ENCODE data around the gene RPTOR.

RPTOR gene

DNA sequence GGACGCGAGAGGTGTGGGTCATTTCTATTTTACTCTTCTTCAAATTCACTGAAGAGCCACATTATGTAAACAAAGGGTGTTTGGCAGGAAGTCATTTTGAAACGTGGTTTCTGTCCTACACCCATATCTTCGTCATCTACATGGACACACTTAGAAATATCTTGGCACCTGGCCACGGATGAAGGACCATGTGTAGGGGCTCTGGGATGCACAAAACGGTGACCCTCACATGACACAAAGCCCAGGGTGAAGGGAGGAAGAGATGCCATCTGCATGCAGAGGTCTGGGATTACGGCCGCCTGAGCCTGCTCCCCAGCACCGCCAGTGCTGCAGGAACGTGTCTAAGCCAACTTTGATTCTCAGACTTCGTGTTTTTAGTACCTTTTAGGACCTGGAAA is 316.8 kb downstream of the RPTOR start:
- TF ChIP-seq, protein P1, sequence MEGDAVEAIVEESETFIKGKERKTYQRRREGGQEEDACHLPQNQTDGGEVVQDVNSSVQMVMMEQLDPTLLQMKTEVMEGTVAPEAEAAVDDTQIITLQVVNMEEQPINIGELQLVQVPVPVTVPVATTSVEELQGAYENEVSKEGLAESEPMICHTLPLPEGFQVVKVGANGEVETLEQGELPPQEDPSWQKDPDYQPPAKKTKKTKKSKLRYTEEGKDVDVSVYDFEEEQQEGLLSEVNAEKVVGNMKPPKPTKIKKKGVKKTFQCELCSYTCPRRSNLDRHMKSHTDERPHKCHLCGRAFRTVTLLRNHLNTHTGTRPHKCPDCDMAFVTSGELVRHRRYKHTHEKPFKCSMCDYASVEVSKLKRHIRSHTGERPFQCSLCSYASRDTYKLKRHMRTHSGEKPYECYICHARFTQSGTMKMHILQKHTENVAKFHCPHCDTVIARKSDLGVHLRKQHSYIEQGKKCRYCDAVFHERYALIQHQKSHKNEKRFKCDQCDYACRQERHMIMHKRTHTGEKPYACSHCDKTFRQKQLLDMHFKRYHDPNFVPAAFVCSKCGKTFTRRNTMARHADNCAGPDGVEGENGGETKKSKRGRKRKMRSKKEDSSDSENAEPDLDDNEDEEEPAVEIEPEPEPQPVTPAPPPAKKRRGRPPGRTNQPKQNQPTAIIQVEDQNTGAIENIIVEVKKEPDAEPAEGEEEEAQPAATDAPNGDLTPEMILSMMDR (IDR thresholded peaks at IDR 0.05; ENCODE audit: extremely low read depth, missing control alignments) = no peak
- no peak for DNase-seq (ENCODE audit: low spot score)

DNA sequence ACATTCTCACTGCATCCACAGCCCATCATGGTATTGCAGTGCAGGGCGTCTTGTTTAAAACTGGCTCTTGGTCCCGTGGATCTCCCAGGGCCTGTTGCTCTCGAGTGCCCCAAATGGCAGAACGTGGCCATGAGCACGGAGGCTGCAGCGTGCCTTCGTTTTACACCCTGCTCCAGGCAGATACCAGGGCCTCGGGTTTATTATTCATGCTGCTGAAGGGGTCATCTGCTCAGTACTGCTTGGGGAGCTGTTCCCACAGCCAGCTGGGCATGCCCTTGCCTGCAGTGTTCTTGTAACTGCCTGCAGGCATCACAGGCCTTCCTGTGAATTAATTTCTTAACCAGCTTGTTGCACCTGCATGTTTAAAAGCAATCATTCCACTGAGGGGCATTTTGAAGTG is 317.3 kb downstream of the RPTOR start:
- TF ChIP-seq, protein P1 (IDR thresholded peaks at IDR 0.05; ENCODE audit: extremely low read depth, missing control alignments) = no peak
- DNase-seq (ENCODE audit: low spot score) = no peak

DNA sequence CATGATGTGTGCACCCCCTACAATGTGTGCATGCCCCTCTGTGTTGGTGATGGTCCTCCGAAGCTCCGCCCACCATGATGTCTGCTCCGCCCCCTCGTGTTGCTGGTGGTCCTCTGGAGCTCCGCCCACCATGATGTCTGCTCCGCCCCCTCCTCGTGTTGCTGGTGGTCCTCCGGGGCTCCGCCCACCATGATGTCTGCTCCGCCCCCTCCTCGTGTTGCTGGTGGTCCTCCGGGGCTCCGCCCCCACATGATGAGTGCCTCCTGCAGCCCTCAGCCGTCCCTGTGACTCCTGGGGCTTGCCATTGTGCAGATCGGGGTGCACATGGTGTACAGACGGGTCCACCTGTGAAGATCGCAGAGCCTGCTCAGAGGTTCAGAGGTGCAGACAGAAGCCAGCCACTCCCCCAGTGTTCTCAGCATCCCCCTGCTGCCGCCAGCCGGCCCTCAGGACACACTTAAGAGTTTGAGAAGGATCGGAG is 317.9 kb downstream of the RPTOR start:
- TF ChIP-seq, protein P1 (IDR thresholded peaks at IDR 0.05; ENCODE audit: extremely low read depth, missing control alignments) = no peak

DNA sequence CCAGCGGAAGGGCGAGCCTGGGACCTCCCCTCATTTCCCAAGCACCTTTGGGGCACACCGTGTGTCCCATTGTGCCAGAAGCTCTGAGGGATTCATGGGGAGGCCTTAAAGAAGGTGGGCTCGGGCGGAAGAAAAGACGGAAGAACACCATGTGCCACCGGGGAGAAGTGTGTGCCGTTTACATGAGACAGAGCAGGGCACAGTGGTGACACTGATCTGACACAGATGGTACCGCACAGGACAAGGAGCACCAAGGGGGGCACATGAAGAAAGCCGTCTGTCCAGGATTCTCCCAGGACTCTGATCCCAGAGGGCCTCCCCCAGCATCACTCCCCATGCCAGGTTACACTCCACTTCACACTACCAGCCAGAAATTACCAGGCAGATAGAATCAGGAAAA is 318.3 kb downstream of the RPTOR start:
- TF ChIP-seq, protein P1 (IDR thresholded peaks at IDR 0.05; ENCODE audit: extremely low read depth, missing control alignments) = no peak
- no peak for DNase-seq (ENCODE audit: low spot score)

More for the DNA sequence above, 317.9 kb downstream of the RPTOR start:
- DNase-seq (ENCODE audit: low spot score) = no peak

DNA sequence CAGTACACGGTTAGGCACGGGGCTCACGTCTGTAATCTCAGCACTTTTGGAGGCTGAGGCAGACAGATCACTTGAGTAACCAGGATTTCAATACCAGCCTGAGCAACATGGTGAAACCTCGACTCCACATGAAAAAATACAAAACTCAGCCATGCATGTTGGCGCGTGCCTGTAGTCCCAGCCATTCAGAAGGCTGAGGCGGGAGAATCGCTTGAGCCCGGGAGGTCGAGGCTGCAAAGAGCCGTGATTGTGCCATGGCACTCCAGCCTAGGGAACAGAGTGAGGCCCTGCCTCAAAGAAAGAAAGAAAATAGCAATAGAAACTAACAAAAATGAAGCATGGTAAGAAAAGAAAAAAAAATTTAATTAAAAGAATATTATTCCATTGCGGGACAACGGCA is 319.0 kb downstream of the RPTOR start:
- TF ChIP-seq, protein P1 (IDR thresholded peaks at IDR 0.05; ENCODE audit: extremely low read depth, missing control alignments) = no peak
- DNase-seq (ENCODE audit: low spot score) = no peak

DNA sequence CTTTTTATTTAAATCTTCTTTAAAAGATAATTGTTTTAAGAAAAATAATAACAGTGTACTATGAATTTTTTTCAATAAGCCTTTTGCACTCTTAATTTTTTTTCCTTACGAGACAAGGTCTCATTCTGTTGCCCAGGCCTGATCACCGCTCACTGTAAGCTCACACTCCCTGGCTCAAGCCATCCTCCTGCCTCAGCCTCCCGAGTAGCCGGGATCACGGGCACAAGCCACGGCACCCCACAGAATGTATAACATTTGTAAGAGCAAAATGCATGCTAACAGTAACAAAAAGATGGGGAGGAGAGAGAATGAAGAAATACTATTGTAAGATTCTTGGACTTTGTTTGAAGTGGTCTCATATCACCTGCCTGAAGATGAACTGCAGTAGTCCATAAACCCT is 320.1 kb downstream of the RPTOR start:
- TF ChIP-seq, protein P1 (IDR thresholded peaks at IDR 0.05; ENCODE audit: extremely low read depth, missing control alignments) = no peak
- no peak for DNase-seq (ENCODE audit: low spot score)

DNA sequence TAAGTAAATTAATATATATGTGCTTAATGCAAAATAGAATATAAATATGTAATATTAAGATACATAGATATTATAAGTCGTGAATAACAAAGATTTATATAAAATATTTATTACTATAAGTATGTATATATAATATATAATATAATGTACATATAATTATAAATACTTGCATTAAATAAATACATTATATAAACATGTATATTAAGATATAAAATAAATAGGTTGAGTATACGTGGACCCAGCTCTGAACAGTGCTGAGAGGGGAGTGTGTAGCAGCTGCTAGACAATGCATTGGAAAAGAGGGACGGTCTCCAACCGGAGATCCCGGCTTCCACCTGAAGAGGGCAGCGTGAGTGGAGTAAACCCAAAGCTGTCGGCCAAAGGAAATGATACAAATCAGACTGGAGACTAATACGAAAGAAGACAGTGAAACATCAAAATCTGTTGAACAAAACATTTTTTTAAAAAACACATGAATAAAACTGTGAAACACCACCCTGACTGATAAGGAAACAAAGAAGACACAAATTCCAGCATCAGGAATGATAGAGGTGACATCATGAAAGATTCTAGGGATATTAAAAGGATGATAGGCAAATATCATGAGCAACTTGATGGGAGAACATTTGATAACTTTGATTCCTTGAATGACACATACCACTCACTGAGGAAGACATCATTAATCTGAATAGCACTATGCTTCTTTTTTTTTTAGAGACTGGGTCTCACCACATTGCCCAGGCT is 321.6 kb downstream of the RPTOR start:
- TF ChIP-seq, protein P1 (IDR thresholded peaks at IDR 0.05; ENCODE audit: extremely low read depth, missing control alignments) = peak; percentile 57
- peak; percentile 78 for DNase-seq (ENCODE audit: low spot score)

All from GM20000 (cell line).